HG03575 (cell line): ENCODE measurements around the gene OXSR1.
"Not testable (repeated sequence)": the region's sequence is repeated elsewhere in the genome, so short reads cannot be mapped to it uniquely, and the experiment has no call there.

Source experiments
- ATAC-seq: cut with Tn5 transposase; IDR thresholded peaks from one replicate; pipeline ENCODE4 v1.9.1; 2021; ENCODE audit not compliant: unreplicated experiment, insufficient number of reproducible peaks, low FRiP score; ENCODE audit errors: extremely low read depth

OXSR1 gene

GRCh38 chr3:38160704-38161103, 4.6 kb upstream of the OXSR1 start:
- ATAC-seq = not testable (repeated sequence)

- no peak for ATAC-seq
Measured at GRCh38 chr3:38163117-38163840, 2.1 kb upstream of the OXSR1 start.

- ATAC-seq = no peak
Measured at GRCh38 chr3:38163841-38164642, 1.3 kb upstream of the OXSR1 start.

GRCh38 chr3:38164643-38164951, 740 bp upstream of the OXSR1 start:
- ATAC-seq = no peak

- no peak for ATAC-seq
Measured at GRCh38 chr3:38165722-38166387, 518 bp downstream of the OXSR1 start.

- ATAC-seq = no peak
Measured at GRCh38 chr3:38167591-38167990, 2.3 kb downstream of the OXSR1 start.

- ATAC-seq = no peak
Measured at GRCh38 chr3:38168151-38169026, 3.1 kb downstream of the OXSR1 start.

- no peak for ATAC-seq
Measured at GRCh38 chr3:38169027-38169317, 3.6 kb downstream of the OXSR1 start.

- no peak for ATAC-seq
Measured at GRCh38 chr3:38170722-38171121, 5.4 kb downstream of the OXSR1 start.

GRCh38 chr3:38171622-38172021, 6.3 kb downstream of the OXSR1 start:
- ATAC-seq = no peak

GRCh38 chr3:38173834-38174418, 8.6 kb downstream of the OXSR1 start:
- no peak for ATAC-seq

GRCh38 chr3:38177181-38177580, 11.8 kb downstream of the OXSR1 start:
- no peak for ATAC-seq

- ATAC-seq = no peak
Measured at GRCh38 chr3:38186781-38187180, 21.4 kb downstream of the OXSR1 start.

GRCh38 chr3:38190481-38190881, 25.1 kb downstream of the OXSR1 start:
- ATAC-seq = no peak

- ATAC-seq = not testable (repeated sequence)
Measured at GRCh38 chr3:38202931-38203330, 37.6 kb downstream of the OXSR1 start.

GRCh38 chr3:38203690-38204089, 38.4 kb downstream of the OXSR1 start:
- ATAC-seq = no peak

- no peak for ATAC-seq
Measured at GRCh38 chr3:38204599-38205471, 39.5 kb downstream of the OXSR1 start.

- no peak for ATAC-seq
Measured at GRCh38 chr3:38205472-38205805, 40.1 kb downstream of the OXSR1 start.
